GM21390 (cell line): ENCODE data around the gene KIAA1614.

Source experiments
- ATAC-seq: cut with Tn5 transposase; IDR thresholded peaks from one replicate; pipeline ENCODE4 v1.9.1; 2021; ENCODE audit not compliant: unreplicated experiment

KIAA1614 gene

GRCh38 chr1:180981596-180982387 lies 69.1 kb downstream of the KIAA1614 start:
- ATAC-seq = peak; percentile 90

- ATAC-seq = no peak
These were observed 69.7 kb downstream of the KIAA1614 start for GRCh38 chr1:180982422-180982821.

- ATAC-seq = no peak
These were observed 75.6 kb downstream of the KIAA1614 start for GRCh38 chr1:180988253-180988752.

GRCh38 chr1:180994262-180994661 lies 81.6 kb downstream of the KIAA1614 start:
- no peak for ATAC-seq

GRCh38 chr1:180997843-180998504 lies 85.3 kb downstream of the KIAA1614 start:
- no peak for ATAC-seq
